H9 (cell line): ENCODE data around the gene ADSS1. TPM values are rescaled to one million over a fixed set of nuclear protein-coding genes. Genes with fewer than 3 reads are reported as not detected.

Experiments used
- DNase-seq: peaks from one replicate; pipeline ENCODE4 v3.0.0-alpha.2; 2017
- H2AFZ ChIP-seq: one replicate; pipeline ENCODE4 v1.6.1; 2013; ENCODE audit warnings: mild to moderate bottlenecking, low read length, control low read depth, moderate library complexity
- H2AK5ac ChIP-seq: 2 replicates; pipeline ENCODE4 v1.6.1; 2013; ENCODE audit warnings: low read length, control low read depth, mixed read lengths; ENCODE audit not compliant: insufficient read length
- H2BK120ac ChIP-seq: one replicate; pipeline ENCODE4 v1.6.1; 2013; ENCODE audit warnings: low read depth, mild to moderate bottlenecking, low read length, control low read depth, inconsistent platforms; ENCODE audit not compliant: poor library complexity, severe bottlenecking
- H2BK12ac ChIP-seq: 2 replicates; pipeline ENCODE4 v1.6.1; 2013; ENCODE audit warnings: low read length, control low read depth, mixed read lengths, low read depth; ENCODE audit not compliant: insufficient read length
- H2BK15ac ChIP-seq: 2 replicates; pipeline ENCODE4 v1.6.1; 2013; ENCODE audit warnings: low read depth, low read length, control low read depth
- H2BK20ac ChIP-seq: one replicate; pipeline ENCODE4 v1.6.1; 2013; ENCODE audit warnings: low read depth, mild to moderate bottlenecking, low read length, control low read depth, inconsistent platforms; ENCODE audit not compliant: poor library complexity, severe bottlenecking
- H2BK5ac ChIP-seq: 2 replicates; pipeline ENCODE4 v1.6.1; 2013; ENCODE audit warnings: low read length, control low read depth, mixed read lengths; ENCODE audit not compliant: insufficient read length
- H3K14ac ChIP-seq: 2 replicates; pipeline ENCODE4 v1.6.1; 2013; ENCODE audit warnings: low read length, control low read depth; ENCODE audit not compliant: insufficient read depth
- H3K18ac ChIP-seq: 2 replicates; pipeline ENCODE4 v1.6.1; 2013; ENCODE audit warnings: low read depth, mild to moderate bottlenecking, mixed read lengths, low read length, control low read depth; ENCODE audit not compliant: insufficient read length
- H3K23ac ChIP-seq: 2 replicates; pipeline ENCODE4 v1.6.1; 2013; ENCODE audit warnings: low read length, control low read depth, mixed read lengths, low read depth; ENCODE audit not compliant: insufficient read length
- H3K23me2 ChIP-seq: 2 replicates; pipeline ENCODE4 v1.6.1; 2013; ENCODE audit warnings: low read depth, mild to moderate bottlenecking, mixed read lengths, low read length, control low read depth; ENCODE audit not compliant: insufficient read length, poor library complexity, severe bottlenecking
- H3K27ac ChIP-seq: 2 replicates; pipeline ENCODE4 v1.5.1; 2013; ENCODE audit warnings: low read length, control low read depth, mixed read lengths, low read depth; ENCODE audit not compliant: insufficient read length
- H3K27me3 ChIP-seq: 2 replicates; pipeline ENCODE4 v1.6.1; 2013; ENCODE audit warnings: low read length, control low read depth, inconsistent platforms; ENCODE audit not compliant: insufficient read depth
- H3K4ac ChIP-seq: 2 replicates; pipeline ENCODE4 v1.6.1; 2013; ENCODE audit warnings: low read depth, mild to moderate bottlenecking, control low read depth, inconsistent platforms, low read length, moderate library complexity
- H3K4me1 ChIP-seq: 2 replicates; pipeline ENCODE4 v1.6.1; 2013; ENCODE audit warnings: low read length, control low read depth, inconsistent platforms; ENCODE audit not compliant: insufficient read depth
- H3K4me2 ChIP-seq: 2 replicates; pipeline ENCODE4 v1.6.1; 2013; ENCODE audit warnings: low read length, control low read depth, mixed read lengths; ENCODE audit not compliant: insufficient read length, insufficient read depth
- H3K56ac ChIP-seq: 2 replicates; pipeline ENCODE4 v1.6.1; 2013; ENCODE audit warnings: low read depth, mild to moderate bottlenecking, mixed read lengths, low read length, control low read depth; ENCODE audit not compliant: insufficient read length
- H3K79me1 ChIP-seq: 2 replicates; pipeline ENCODE4 v1.6.1; 2013; ENCODE audit warnings: low read depth, mild to moderate bottlenecking, moderate library complexity, low read length, control low read depth, inconsistent platforms; ENCODE audit not compliant: insufficient read depth, poor library complexity, severe bottlenecking
- H3K79me2 ChIP-seq: 2 replicates; pipeline ENCODE4 v1.6.1; 2013; ENCODE audit warnings: low read length, control low read depth, inconsistent platforms; ENCODE audit not compliant: insufficient read depth
- H3K9ac ChIP-seq: 2 replicates; pipeline ENCODE4 v1.6.1; 2013; ENCODE audit warnings: low read length, control low read depth, mixed read lengths; ENCODE audit not compliant: insufficient read length; ENCODE audit errors: extremely low read depth
- H3K9me3 ChIP-seq: one replicate; pipeline ENCODE4 v1.6.1; 2013; ENCODE audit warnings: low read depth, low read length, inconsistent platforms; ENCODE audit not compliant: control insufficient read depth
- H3T11ph ChIP-seq: one replicate; pipeline ENCODE4 v1.6.1; 2013; ENCODE audit warnings: mild to moderate bottlenecking, low read length, control low read depth, inconsistent platforms
- H4K20me1 ChIP-seq: one replicate; pipeline ENCODE4 v1.6.1; 2013; ENCODE audit not compliant: control insufficient read depth, insufficient read length, insufficient read depth
- H4K5ac ChIP-seq: 2 replicates; pipeline ENCODE4 v1.6.1; 2013; ENCODE audit warnings: low read depth, mild to moderate bottlenecking, mixed read lengths, low read length, control low read depth; ENCODE audit not compliant: insufficient read length
- H4K8ac ChIP-seq: replicated peaks from 2 replicates; pipeline ENCODE4 v1.6.1; 2013; ENCODE audit warnings: low read length, control low read depth, mixed read lengths, low read depth; ENCODE audit not compliant: insufficient read length
- H4K91ac ChIP-seq: 2 replicates; pipeline ENCODE4 v1.6.1; 2013; ENCODE audit warnings: low read depth, mild to moderate bottlenecking, moderate library complexity, mixed read lengths, low read length, control low read depth; ENCODE audit not compliant: insufficient read length
- H3K27ac Mint-ChIP-seq, 3 experiments: 2 replicates in 2 of 3; 3 replicates in 1 of 3; pipeline ENCODE4 v1.8.0; 2020 to 2021; ENCODE audit warnings: mixed read lengths in 3 of 3, mild to moderate bottlenecking in 1 of 3, moderate library complexity in 1 of 3
- H3K27me3 Mint-ChIP-seq: 2 replicates; pipeline ENCODE4 v1.8.0; 2021; ENCODE audit warnings: low read depth, mild to moderate bottlenecking, moderate library complexity, mixed read lengths
- H3K36me3 Mint-ChIP-seq, 3 experiments: 2 replicates in 2 of 3; 3 replicates in 1 of 3; pipeline ENCODE4 v1.8.0; 2020 to 2021; ENCODE audit warnings: low read depth in 3 of 3, mixed read lengths in 3 of 3; ENCODE audit not compliant: insufficient read depth in 1 of 3
- H3K4me1 Mint-ChIP-seq, 2 experiments: 2 replicates each; pipeline ENCODE4 v1.8.0; 2020; ENCODE audit warnings: mixed read lengths in 2 of 2
- H3K4me3 Mint-ChIP-seq, 2 experiments: 2 replicates in 1 of 2; 3 replicates in 1 of 2; pipeline ENCODE4 v1.8.0; 2020 to 2021; ENCODE audit warnings: mild to moderate bottlenecking in 2 of 2, mixed read lengths in 2 of 2, moderate library complexity in 1 of 2
- H3K9me3 Mint-ChIP-seq, 2 experiments: 2 replicates in 1 of 2; 3 replicates in 1 of 2; pipeline ENCODE4 v1.8.0; 2020; ENCODE audit warnings: mild to moderate bottlenecking in 2 of 2, mixed read lengths in 2 of 2, moderate library complexity in 1 of 2
- WGBS: extraction: QIAGEN DNeasy Blood & Tissue Kit; methylation state at CpG from one replicate; pipeline ENCODE4 v1.1.7; 2013; ENCODE audit warnings: missing lambda C conversion rate, low lambda C conversion rate, mixed read lengths; ENCODE audit not compliant: insufficient read length; ENCODE audit errors: extremely low coverage; 5-methylcytosine and 5-hydroxymethylcytosine counted together
- total RNA-seq: library from RNA; stranded (reverse); gene quantifications from 2 replicates; pipeline ENCODE4 v1.2.1, GENCODE V29; 2021
- TF ChIP-seq, protein P1 (sequence below): fragments of 200-600 bp; sonication (generic); conservative IDR thresholded peaks from 3 replicates; pipeline ENCODE4 v1.8.0; 2021; ENCODE audit warnings: antibody characterized with exemption, mild to moderate bottlenecking

Gene ADSS1
- total RNA-seq, 1 experiment from 2014 or later: 8.5 TPM

DNA sequence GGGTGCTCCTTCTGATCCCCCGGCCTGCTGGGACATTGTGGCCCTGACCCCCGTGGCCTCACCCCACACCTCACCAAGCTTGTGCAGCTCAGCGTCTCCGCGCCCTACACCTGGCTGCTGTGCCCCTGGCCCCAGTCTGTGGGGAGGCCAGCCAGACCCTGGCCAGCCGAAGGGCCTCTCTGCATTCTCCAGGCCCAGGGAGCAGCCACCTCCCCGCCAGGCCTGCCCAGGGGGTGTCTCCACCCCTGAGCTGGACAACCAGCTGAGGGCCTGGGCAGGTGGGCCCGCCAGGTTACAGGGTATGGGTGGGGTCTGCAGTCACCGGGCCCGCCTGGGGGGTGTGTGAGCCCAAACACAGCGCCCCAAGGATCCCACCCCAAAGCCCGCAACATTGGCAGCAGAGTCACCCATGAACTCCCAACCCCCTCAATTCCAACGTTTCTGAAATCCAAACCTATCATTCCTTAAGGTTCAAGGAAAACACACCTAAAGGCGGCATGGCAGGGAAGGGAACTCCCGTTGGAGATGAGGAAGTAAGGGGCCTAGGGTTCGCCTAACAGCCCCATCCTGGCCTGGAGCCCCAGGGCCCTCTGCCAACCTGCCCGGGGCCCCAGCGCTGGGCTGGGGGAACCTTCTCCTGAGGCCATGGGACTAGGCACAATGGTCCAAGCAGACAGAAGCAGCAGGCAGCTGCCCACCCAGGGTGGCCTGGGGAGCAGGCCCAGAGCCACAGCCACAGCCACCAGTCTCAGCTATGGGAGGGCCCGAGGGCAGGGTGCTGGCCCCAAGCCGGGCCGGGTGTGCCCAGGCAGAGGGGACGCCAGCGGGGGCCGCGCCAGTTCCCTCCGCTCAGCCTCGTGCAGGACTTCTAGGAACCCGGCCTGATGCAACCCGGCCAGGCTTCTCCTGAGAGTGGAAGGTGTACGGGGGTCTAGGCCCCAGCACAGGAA is 63.0 kb downstream of the ADSS1 start:
- H2BK15ac ChIP-seq: no peak overlapping the region
- H3K4me2 ChIP-seq: no peak overlapping the region
- no peak overlapping the region for H4K8ac ChIP-seq
- 0 out of 2 replicates have a peak overlapping the region, but pooled peaks have one; percentile 36 for H3K14ac ChIP-seq
- no peaks in the 10 kb centered on the region for H3K4me1 ChIP-seq
- Mint-ChIP-seq H3K27ac (no peak overlapping the region), H3K4me3 (no peak overlapping the region), H3K9me3 (no peaks in the 10 kb centered on the region), H3K36me3 (peaks cover 4 to 19% (median 16%) of the 10 kb centered on the region in 3 experiments; a peak in 6 of 7 replicates), H3K4me1 (peaks cover 0 to 2% of the 10 kb centered on the region in 2 experiments; a peak in 1 of 4 replicates), H3K27me3 (no peaks in the 10 kb centered on the region)
- H2AK5ac ChIP-seq: no peak overlapping the region
- no peak for DNase-seq
- H3K23ac ChIP-seq: no peak overlapping the region
- H2BK12ac ChIP-seq: no peak overlapping the region
- H4K20me1 ChIP-seq: no peaks in the 10 kb centered on the region
- H3K79me2 ChIP-seq: no peaks in the 10 kb centered on the region; the same call in 1 of the 2 replicates
- H3K27ac ChIP-seq: no peak overlapping the region
- no peaks in the 10 kb centered on the region for H3K79me1 ChIP-seq
- TF ChIP-seq, protein P1, sequence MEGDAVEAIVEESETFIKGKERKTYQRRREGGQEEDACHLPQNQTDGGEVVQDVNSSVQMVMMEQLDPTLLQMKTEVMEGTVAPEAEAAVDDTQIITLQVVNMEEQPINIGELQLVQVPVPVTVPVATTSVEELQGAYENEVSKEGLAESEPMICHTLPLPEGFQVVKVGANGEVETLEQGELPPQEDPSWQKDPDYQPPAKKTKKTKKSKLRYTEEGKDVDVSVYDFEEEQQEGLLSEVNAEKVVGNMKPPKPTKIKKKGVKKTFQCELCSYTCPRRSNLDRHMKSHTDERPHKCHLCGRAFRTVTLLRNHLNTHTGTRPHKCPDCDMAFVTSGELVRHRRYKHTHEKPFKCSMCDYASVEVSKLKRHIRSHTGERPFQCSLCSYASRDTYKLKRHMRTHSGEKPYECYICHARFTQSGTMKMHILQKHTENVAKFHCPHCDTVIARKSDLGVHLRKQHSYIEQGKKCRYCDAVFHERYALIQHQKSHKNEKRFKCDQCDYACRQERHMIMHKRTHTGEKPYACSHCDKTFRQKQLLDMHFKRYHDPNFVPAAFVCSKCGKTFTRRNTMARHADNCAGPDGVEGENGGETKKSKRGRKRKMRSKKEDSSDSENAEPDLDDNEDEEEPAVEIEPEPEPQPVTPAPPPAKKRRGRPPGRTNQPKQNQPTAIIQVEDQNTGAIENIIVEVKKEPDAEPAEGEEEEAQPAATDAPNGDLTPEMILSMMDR: no peak
- H3K9me3 ChIP-seq: no peaks in the 10 kb centered on the region
- no peak overlapping the region for H3K56ac ChIP-seq
- no peak overlapping the region for H2BK5ac ChIP-seq
- WGBS: no CpG with 5 or more reads among the region's 30 CpGs
- no peak overlapping the region for H3T11ph ChIP-seq
- H3K27me3 ChIP-seq: no peaks in the 10 kb centered on the region
- H3K18ac ChIP-seq: no peak overlapping the region
- no peak overlapping the region for H2AFZ ChIP-seq
- H2BK20ac ChIP-seq: no peak overlapping the region
- no peak overlapping the region for H4K5ac ChIP-seq
- H4K91ac ChIP-seq: no peak overlapping the region
- H3K9ac ChIP-seq: no peak overlapping the region
- no peaks in the 10 kb centered on the region for H3K23me2 ChIP-seq
- H3K4ac ChIP-seq: no peak overlapping the region
- no peak overlapping the region for H2BK120ac ChIP-seq
